Stomach (tissue), 9 donors: ENCODE measurements around the gene DDX56. TPM values are rescaled to one million over a fixed set of nuclear protein-coding genes. Genes with fewer than 3 reads are reported as not detected.

Experiments
- DNase-seq, 2 donors: peaks; one replicate each; pipeline versions ENCODE4 v3.0.0 to v3.0.0-alpha.2; 2013 to 2019
- H3K27ac ChIP-seq, 5 donors: fragments of 200-600 bp in 4 of 5; sonication (generic) in 4 of 5; one replicate each; pipeline ENCODE4 v1.5.1; 2013 to 2019; ENCODE audit warnings: mild to moderate bottlenecking in 1 of 5, moderate library complexity in 1 of 5
- H3K27me3 ChIP-seq, 3 donors: fragments of 200-600 bp; sonication (generic); one replicate each; pipeline ENCODE4 v1.5.1; 2017 to 2019; ENCODE audit warnings: mixed run types in 1 of 3
- H3K36me3 ChIP-seq, 4 donors: fragments of 200-600 bp; sonication (generic); 1 replicate in 3 of 4; 2 replicates in 1 of 4; pipeline ENCODE4 v1.5.1; 2016 to 2019
- H3K4me1 ChIP-seq, 4 donors: fragments of 200-600 bp; sonication (generic); one replicate each; pipeline ENCODE4 v1.5.1; 2016 to 2019
- H3K4me3 ChIP-seq, 4 donors: fragments of 200-600 bp; sonication (generic) in 3 of 4; one replicate each; pipeline ENCODE4 v1.5.1; 2016 to 2019; ENCODE audit warnings: mild to moderate bottlenecking in 1 of 4
- H3K9me3 ChIP-seq, 4 donors: fragments of 200-600 bp; sonication (generic); one replicate each; pipeline ENCODE4 v1.5.1; 2016 to 2019
- CTCF ChIP-seq, 7 experiments: fragments of 450-650 bp in 4 of 7; fragments of 200-600 bp in 3 of 7; sonication (generic) in 3 of 7; IDR thresholded peaks; one replicate each; pipeline ENCODE4 v1.5.1; 2016 to 2019; ENCODE audit warnings: antibody characterized with exemption in 7 of 7, control low read depth in 2 of 7, mild to moderate bottlenecking in 1 of 7
- EP300 ChIP-seq: sonication (generic); formaldehyde crosslinking; IDR thresholded peaks from one replicate; pipeline ENCODE4 v1.6.1; 2017; ENCODE audit warnings: antibody characterized with exemption
- POLR2A ChIP-seq, 4 donors: fragments of 450-650 bp; IDR thresholded peaks; one replicate each; pipeline ENCODE4 v1.6.1; 2016; ENCODE audit warnings: antibody characterized with exemption in 4 of 4, control low read depth in 2 of 4, mild to moderate bottlenecking in 1 of 4, moderate library complexity in 1 of 4
- POLR2AphosphoS5 ChIP-seq, 3 donors: sonication (generic); formaldehyde crosslinking; IDR thresholded peaks; one replicate each; pipeline ENCODE4 v1.6.1; 2016; ENCODE audit warnings: antibody characterized with exemption in 3 of 3
- WGBS, 5 donors: extraction: QIAGEN DNeasy Blood & Tissue Kit in 3 of 5; methylation state at CpG; one replicate each; pipeline versions ENCODE4 v1.1.5 to v1.1.7; 2013 to 2018; 5-methylcytosine and 5-hydroxymethylcytosine counted together
- intact Hi-C: fragments of 100-400 bp; cut with DNase I; formaldehyde crosslinking; loops from one replicate; pipeline ENCODE4 v1.15.1; 2023; ENCODE audit warnings: low total_unique reads
- polyA plus RNA-seq, 3 donors: library from polyadenylated mRNA; stranded (reverse); fragments of 200-250 nt; gene quantifications; one replicate each; pipeline ENCODE4 v1.2.3, GENCODE V29; 2013
- total RNA-seq, 5 donors: library from RNA; depleted of rRNA; stranded (reverse); fragments of >200 nt; gene quantifications; one replicate each; pipeline versions ENCODE4 v1.1.0 to v1.2.3, GENCODE V29; 2014 to 2016
- donor health status: healthy with polysubstance abuse.
- donor health status: Bipolar disorder and iron deficiency.
- donor health status: healthy.

DDX56 gene
- total and polyA plus RNA-seq, 8 donors: 35.6 to 98.7 (median 55.2) TPM

- TF ChIP-seq POLR2AphosphoS5 (IDR thresholded peaks at IDR 0.05): no peak
- no peak for TF ChIP-seq CTCF (IDR thresholded peaks at IDR 0.05)
- no peak for TF ChIP-seq EP300
- no peak for TF ChIP-seq POLR2A (IDR thresholded peaks at IDR 0.05)
- Histone ChIP-seq H3K9me3 (no peaks in the 10 kb centered on the region), H3K27ac (peak overlapping the region in 2 of 5 donors; percentile 7 to 26), H3K4me1 (peaks cover 13 to 57% (median 41%) of the 10 kb centered on the region in 4 donors), H3K27me3 (no peaks in the 10 kb centered on the region), H3K4me3 (no peak overlapping the region), H3K36me3 (no peaks in the 10 kb centered on the region)
- DNase-seq: no peak
- 74 to 85% (median 82%) methylated on average over 14 of the region's 14 CpGs for WGBS, 5 donors
- intact Hi-C loops: loop anchor here (10.0 kb wide), 1 partner anchor 156 kb away; no protein-coding TSS in a partner anchor
Measured at GRCh38 chr7:44608916-44609648, 35.4 kb upstream of the DDX56 start.

DNA sequence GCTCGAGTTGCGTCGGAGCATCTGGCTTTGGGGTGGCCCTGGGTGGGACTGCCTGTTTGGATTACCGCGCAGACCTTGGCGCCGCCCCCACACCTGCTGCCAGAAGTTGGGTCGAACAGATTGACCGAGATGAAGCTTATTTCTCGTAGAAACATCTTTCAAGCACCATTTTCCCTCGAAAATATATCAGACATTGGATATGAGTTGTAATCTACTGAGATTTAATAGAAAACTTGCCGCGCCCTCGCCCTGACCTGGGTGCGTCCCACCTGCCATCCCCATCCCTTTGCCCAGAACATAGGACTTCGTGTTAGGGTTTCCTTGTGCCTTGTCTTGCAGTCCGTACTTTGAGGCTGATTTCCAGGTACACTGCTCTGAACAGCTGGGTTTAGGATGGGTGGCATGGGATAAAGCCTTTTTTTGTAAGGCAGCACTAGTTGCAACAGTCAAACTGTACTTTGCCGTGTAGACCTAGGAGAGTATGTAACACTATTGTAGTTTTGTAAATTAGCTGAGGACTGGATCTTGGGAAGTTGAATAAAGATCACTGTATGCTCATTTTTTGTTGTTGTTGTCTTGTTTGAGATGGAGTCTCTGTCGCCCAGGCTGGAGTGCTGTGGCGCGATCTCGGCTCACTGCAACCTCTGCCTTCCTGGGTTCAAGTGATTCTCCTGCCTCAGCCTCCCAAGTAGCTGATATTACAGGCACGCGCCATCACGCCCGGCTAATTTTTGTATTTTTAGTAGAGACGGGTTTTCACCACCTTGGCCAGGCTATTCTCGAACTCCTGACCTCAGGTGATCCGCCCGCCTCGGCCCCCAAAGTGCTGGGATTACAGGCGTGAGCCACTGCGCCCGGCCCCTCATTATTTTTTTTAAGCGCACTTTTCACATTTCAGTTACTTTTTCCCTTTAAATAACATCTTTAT is 33.7 kb upstream of the DDX56 start:
- Histone ChIP-seq H3K36me3 (no peaks in the 10 kb centered on the region), H3K4me1 (peaks cover 13 to 45% (median 35%) of the 10 kb centered on the region in 4 donors), H3K27me3 (no peaks in the 10 kb centered on the region), H3K4me3 (peak overlapping the region; percentile 61 to 92 (median 68)), H3K27ac (peak overlapping the region; percentile 97 to 100 (median 99)), H3K9me3 (no peaks in the 10 kb centered on the region)
- no peak for DNase-seq
- TF ChIP-seq EP300 (no peak), CTCF (IDR thresholded peaks at IDR 0.05) (no peak), POLR2AphosphoS5 (IDR thresholded peaks at IDR 0.05) (no peak), POLR2A (IDR thresholded peaks at IDR 0.05) (no peak)
- WGBS, 5 donors: 45 to 49% (median 45%) methylated on average over 31 to 35 of the region's 35 CpGs
- intact Hi-C loops: loop anchor here (10.0 kb wide), 1 partner anchor 157 kb away; no protein-coding TSS in a partner anchor

DNA sequence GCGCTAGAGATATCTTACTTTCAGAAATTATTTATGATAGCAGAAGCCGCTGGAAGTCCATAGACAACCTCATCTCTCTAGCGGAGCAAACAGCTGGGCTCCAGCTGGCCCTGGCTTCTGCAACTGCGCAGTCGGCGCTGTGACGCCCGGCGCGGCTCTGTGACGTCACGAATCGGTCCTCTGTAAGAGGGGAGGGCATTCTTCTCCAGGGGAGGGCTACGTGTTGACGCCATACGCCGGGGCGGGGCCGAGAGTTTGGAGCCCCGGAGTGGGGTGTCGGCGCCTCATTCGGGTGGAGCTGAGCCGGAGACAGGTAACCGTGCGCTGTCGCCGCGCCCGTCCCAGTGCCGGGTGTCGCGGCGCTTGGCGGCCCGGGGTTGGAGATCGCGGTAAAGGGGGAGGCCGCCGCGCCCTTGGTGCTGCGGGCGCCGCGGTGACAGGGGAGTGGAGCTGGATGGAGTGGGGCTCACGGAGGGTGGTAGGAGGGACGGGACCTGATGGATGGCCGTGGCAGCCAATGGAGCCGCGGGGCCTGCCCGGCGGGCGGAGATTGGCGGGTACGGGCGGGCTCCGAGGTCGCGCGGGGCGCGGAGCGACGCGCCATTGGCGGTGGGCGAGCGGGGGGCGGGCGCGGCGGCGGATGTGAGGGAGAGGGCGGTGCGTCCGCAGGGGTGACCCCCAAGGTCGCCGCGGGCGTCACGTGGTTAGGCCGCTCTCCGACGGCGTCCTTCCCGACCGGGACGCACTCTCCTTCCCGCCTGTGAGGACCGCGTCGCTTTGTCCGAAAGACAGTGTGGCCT is 32.8 kb upstream of the DDX56 start, which contains the start of gene OGDH:
Gene OGDH (plus strand): TSS at position 287 of the 800 bp plus-strand sequence. CDS start 17,717 bp downstream, outside the sequence.
- Histone ChIP-seq H3K27ac (peak within 1 kb of the TSS; percentile 97 to 100 (median 99)), H3K4me3 (peak within 1 kb of the TSS; percentile 61 to 92 (median 68)), H3K27me3 (no peaks in the 10 kb centered on the region), H3K36me3 (no peaks in the 10 kb centered on the region), H3K4me1 (peaks cover 13 to 42% (median 34%) of the 10 kb centered on the region in 4 donors), H3K9me3 (no peaks in the 10 kb centered on the region)
- 0 to 1% (median 0%) methylated on average over 20 to 92 of the region's 93 CpGs for WGBS, 5 donors
- TF ChIP-seq POLR2A (IDR thresholded peaks at IDR 0.05) (peak in 2 of 4 donors; percentile 89 to 92), POLR2AphosphoS5 (IDR thresholded peaks at IDR 0.05) (peak; percentile 95 to 99 (median 98)), CTCF (IDR thresholded peaks at IDR 0.05) (no peak), EP300 (no peak)
- intact Hi-C loops: loop anchor here (10.0 kb wide), 1 partner anchor 158 kb away; no protein-coding TSS in a partner anchor
- peak; percentile 100 for DNase-seq
